Ovary (tissue), 9 donors: Measurements from ENCODE around the gene PPP1R36. TPM values are rescaled to one million over a fixed set of nuclear protein-coding genes. Genes with fewer than 3 reads are reported as not detected.

Source experiments
- DNase-seq, 5 donors: peaks; one replicate each; pipeline ENCODE4 v3.0.0-alpha.2; 2019 to 2020
- H3K27ac ChIP-seq, 2 donors: fragments of 200-600 bp; one replicate each; pipeline versions ENCODE4 v1.5.1 to v1.8.0; 2019 to 2022
- H3K27me3 ChIP-seq: fragments of 200-600 bp; one replicate; pipeline ENCODE4 v1.8.0; 2022
- H3K36me3 ChIP-seq: fragments of 200-600 bp; sonication (generic); one replicate; pipeline ENCODE4 v1.5.1; 2019
- H3K4me1 ChIP-seq: one replicate; pipeline ENCODE4 v1.8.1; 2013; ENCODE audit warnings: mild to moderate bottlenecking, moderate library complexity; ENCODE audit not compliant: insufficient read depth
- H3K4me3 ChIP-seq: fragments of 200-600 bp; sonication (generic); one replicate; pipeline ENCODE4 v1.5.1; 2017
- H3K9me3 ChIP-seq, 2 donors: fragments of 200-600 bp in 1 of 2; sonication (generic) in 1 of 2; one replicate each; pipeline versions ENCODE4 v1.5.1 to v1.8.1; 2013 to 2019; ENCODE audit warnings: mild to moderate bottlenecking in 1 of 2, moderate library complexity in 1 of 2
- CTCF ChIP-seq, 3 donors: fragments of 450-650 bp in 2 of 3; fragments of 200-600 bp in 1 of 3; IDR thresholded peaks; one replicate each; pipeline versions ENCODE4 v1.5.1 to v1.8.0; 2016 to 2022; ENCODE audit warnings: antibody characterized with exemption in 3 of 3, mild to moderate bottlenecking in 1 of 3
- EP300 ChIP-seq: sonication (generic); formaldehyde crosslinking; IDR thresholded peaks from one replicate; pipeline ENCODE4 v1.6.1; 2017; ENCODE audit warnings: antibody characterized with exemption
- POLR2A ChIP-seq: fragments of 450-650 bp; IDR thresholded peaks from one replicate; pipeline ENCODE4 v1.6.1; 2017; ENCODE audit warnings: antibody characterized with exemption, mild to moderate bottlenecking, moderate library complexity
- WGBS, 3 donors: extraction: QIAGEN DNeasy Blood & Tissue Kit in 1 of 3; methylation state at CpG; one replicate each; pipeline versions ENCODE4 v1.1.5 to v1.1.7; 2013 to 2017; 5-methylcytosine and 5-hydroxymethylcytosine counted together
- intact Hi-C, 4 donors: fragments of 100-400 bp; cut with DNase I; formaldehyde crosslinking; loops; one replicate each; pipeline versions ENCODE4 v1.11.0 to v1.15.1; 2022 to 2023
- polyA plus RNA-seq, 2 donors: library from polyadenylated mRNA; stranded (reverse); fragments of 200-250 nt in 1 of 2; fragments of 350-450 nt in 1 of 2; fragmentation: Illumina TruSeq in 1 of 2; extraction: RNeasy Lipid Tissue Mini Kit (QIAGEN cat#74804) in 1 of 2; gene quantifications; one replicate each; pipeline ENCODE4 v1.2.3, GENCODE V29; 2013 to 2014
- total RNA-seq, 7 donors: library from RNA; depleted of rRNA in 2 of 7; stranded (reverse); fragments of >200 nt in 2 of 7; fragmentation: NEBNext Ultra II Directional in 3 of 7; extraction: Animal tissue kit (Norgen Biotek cat#: 25700) in 3 of 7; gene quantifications; one replicate each; pipeline versions ENCODE4 v1.1.0 to v1.2.4, GENCODE V29; 2016 to 2023
- donor health status: DM: no; HTN: no; CAD: no; lungs with moderate emphysema.
- donor health status: DM: no; HTN: no; CAD: no.
- donor health status: Bipolar disorder and iron deficiency.
- donor health status: DM: yes; HTN: yes; CAD: no.
- donor health status: DM: no; HTN: no; CAD: no.
- donor health status: DM: yes; HTN: yes; CAD: no.

Gene PPP1R36
- total and polyA plus RNA-seq, 9 donors: 0.24 to 6.7 (median 0.48) TPM; not detected in 2

- Histone ChIP-seq H3K9me3 (no peaks in the 10 kb centered on the region), H3K4me1 (peaks cover 10% of the 10 kb centered on the region), H3K27ac (peak overlapping the region; percentile 95 to 99), H3K4me3 (peak overlapping the region; percentile 89), H3K27me3 (no peaks in the 10 kb centered on the region), H3K36me3 (no peaks in the 10 kb centered on the region)
- WGBS, 3 donors: 0% methylated on average over 68 of the region's 68 CpGs
- intact Hi-C loops: loop anchor here in 1 of 4 donors (10.0 kb wide), 1 partner anchor 160 kb away; no protein-coding TSS in a partner anchor
- DNase-seq: peak; percentile 86 to 90 (median 89)
- TF ChIP-seq POLR2A: peak; percentile 3
- no peak for TF ChIP-seq CTCF (IDR thresholded peaks at IDR 0.05)
Measured at GRCh38 chr14:64504897-64505794, 44.6 kb upstream of the PPP1R36 start.

- H3K27ac ChIP-seq: no peak overlapping the region
- no peaks in the 10 kb centered on the region for H3K36me3 ChIP-seq
- H3K27me3 ChIP-seq: no peaks in the 10 kb centered on the region
- no peaks in the 10 kb centered on the region for H3K9me3 ChIP-seq
- no peak overlapping the region for H3K4me3 ChIP-seq
- TF ChIP-seq EP300 (no peak), POLR2A (no peak), CTCF (IDR thresholded peaks at IDR 0.05) (no peak)
- DNase-seq: no peak
- peaks cover 8% of the 10 kb centered on the region for H3K4me1 ChIP-seq
- intact Hi-C loops: loop anchor here in 1 of 4 donors (10.0 kb wide), 1 partner anchor 162 kb away; no protein-coding TSS in a partner anchor
- WGBS, 3 donors: 16 to 31% (median 19%) methylated on average over 3 of the region's 3 CpGs
Measured at GRCh38 chr14:64506721-64507120, 43.0 kb upstream of the PPP1R36 start.

- Histone ChIP-seq H3K27ac (no peak overlapping the region), H3K27me3 (no peaks in the 10 kb centered on the region), H3K36me3 (no peaks in the 10 kb centered on the region), H3K4me1 (peaks cover 6% of the 10 kb centered on the region), H3K9me3 (no peaks in the 10 kb centered on the region), H3K4me3 (no peak overlapping the region)
- no peak for DNase-seq
- no peak for TF ChIP-seq CTCF (IDR thresholded peaks at IDR 0.05)
- TF ChIP-seq POLR2A: no peak
- TF ChIP-seq EP300: no peak
- WGBS, 3 donors: 64 to 72% (median 70%) methylated on average over 4 of the region's 4 CpGs
- intact Hi-C loops: loop anchor here in 1 of 4 donors (10.0 kb wide), 1 partner anchor 163 kb away; no protein-coding TSS in a partner anchor
Measured at GRCh38 chr14:64507376-64508156, 42.2 kb upstream of the PPP1R36 start.

- no peaks in the 10 kb centered on the region for H3K9me3 ChIP-seq
- WGBS, 3 donors: 24 to 32% (median 30%) methylated on average over 1 of the region's 1 CpG
- TF ChIP-seq POLR2A: no peak
- no peak for TF ChIP-seq CTCF (IDR thresholded peaks at IDR 0.05)
- TF ChIP-seq EP300: no peak
- H3K4me1 ChIP-seq: peaks cover 5% of the 10 kb centered on the region
- no peaks in the 10 kb centered on the region for H3K36me3 ChIP-seq
- no peak overlapping the region for H3K4me3 ChIP-seq
- no peak for DNase-seq
- intact Hi-C loops: loop anchor here in 1 of 4 donors (10.0 kb wide), 1 partner anchor 163 kb away; no protein-coding TSS in a partner anchor
- no peak overlapping the region for H3K27ac ChIP-seq
- no peaks in the 10 kb centered on the region for H3K27me3 ChIP-seq
Measured at GRCh38 chr14:64508215-64508776, 41.5 kb upstream of the PPP1R36 start.
